ENCODE measurements around the gene KDM6A.
"Not testable (repeated sequence)": the region's sequence is repeated elsewhere in the genome, so short reads cannot be mapped to it uniquely, and the experiment has no call there.

KDM6A gene

GRCh38 chrX:45007598-45007997 is 134.6 kb downstream of the KDM6A start:
- DNase-seq (ENCODE audit: low spot score), result no peak

GRCh38 chrX:45009371-45010000 is 136.5 kb downstream of the KDM6A start:
- DNase-seq (ENCODE audit: low spot score), result no peak

GRCh38 chrX:45011131-45011530 is 138.1 kb downstream of the KDM6A start:
- DNase-seq (ENCODE audit: low spot score), result peak; percentile 59

- DNase-seq (ENCODE audit: low spot score), result no peak
Measured at GRCh38 chrX:45011597-45011996, 138.6 kb downstream of the KDM6A start.

- DNase-seq (ENCODE audit: low spot score), result no peak
Measured at GRCh38 chrX:45017946-45018345, 145.0 kb downstream of the KDM6A start.

- no peak for DNase-seq (ENCODE audit: low spot score)
Measured at GRCh38 chrX:45022150-45022549, 149.2 kb downstream of the KDM6A start.

GRCh38 chrX:45024501-45024900 is 151.5 kb downstream of the KDM6A start:
- DNase-seq (ENCODE audit: low spot score), result no peak

- no peak for DNase-seq (ENCODE audit: low spot score)
Measured at GRCh38 chrX:45026036-45026435, 153.0 kb downstream of the KDM6A start.

- DNase-seq (ENCODE audit: low spot score), result no peak
Measured at GRCh38 chrX:45031830-45032378, 158.9 kb downstream of the KDM6A start.

GRCh38 chrX:45035071-45035470 is 162.1 kb downstream of the KDM6A start:
- no peak for DNase-seq (ENCODE audit: low spot score)

- no peak for DNase-seq (ENCODE audit: low spot score)
Measured at GRCh38 chrX:45036161-45036560, 163.2 kb downstream of the KDM6A start.

- not testable (repeated sequence) for DNase-seq (ENCODE audit: low spot score)
Measured at GRCh38 chrX:45040137-45040536, 167.1 kb downstream of the KDM6A start.

GRCh38 chrX:45046417-45046816 is 173.4 kb downstream of the KDM6A start:
- DNase-seq (ENCODE audit: low spot score), result no peak

- DNase-seq (ENCODE audit: low spot score), result no peak
Measured at GRCh38 chrX:45050558-45050957, 177.6 kb downstream of the KDM6A start.

- no peak for DNase-seq (ENCODE audit: low spot score)
Measured at GRCh38 chrX:45056428-45057145, 183.6 kb downstream of the KDM6A start.

GRCh38 chrX:45059906-45060305 is 186.9 kb downstream of the KDM6A start:
- DNase-seq (ENCODE audit: low spot score), result not testable (repeated sequence)

GRCh38 chrX:45063319-45064095 is 190.5 kb downstream of the KDM6A start:
- DNase-seq (ENCODE audit: low spot score), result no peak

GRCh38 chrX:45068569-45068968 is 195.6 kb downstream of the KDM6A start:
- DNase-seq (ENCODE audit: low spot score), result no peak

- peak; percentile 8 for DNase-seq (ENCODE audit: low spot score)
Measured at GRCh38 chrX:45070116-45071007, 197.4 kb downstream of the KDM6A start.

- DNase-seq (ENCODE audit: low spot score), result not testable (repeated sequence)
Measured at GRCh38 chrX:45073011-45073410, 200.0 kb downstream of the KDM6A start.

GRCh38 chrX:45077748-45078424 is 204.9 kb downstream of the KDM6A start:
- DNase-seq (ENCODE audit: low spot score), result no peak

Measured in hepatic stellate cell (primary cell).